OCI-LY1 (cell line): Measurements from ENCODE around the gene DUSP5.

ENCODE experiments used
- H2AFZ ChIP-seq: fragments of 200-600 bp; sonication (generic), shearing (Covaris generic); 2 replicates; pipeline ENCODE4 v1.6.0; 2014; ENCODE audit warnings: antibody characterized with exemption, mild to moderate bottlenecking, low read length
- H3F3A ChIP-seq: fragments of 200-600 bp; sonication (generic), shearing (Covaris generic); 2 replicates; pipeline ENCODE4 v1.6.0; 2014; ENCODE audit warnings: mild to moderate bottlenecking, antibody characterized with exemption, low read length, moderate library complexity; ENCODE audit not compliant: insufficient read depth
- H3K27ac ChIP-seq: fragments of 200-600 bp; sonication (generic); 2 replicates; pipeline ENCODE4 v1.5.1; 2014; ENCODE audit warnings: low read length, mixed run types, mild to moderate bottlenecking, low read depth; ENCODE audit not compliant: poor library complexity, severe bottlenecking
- H3K27me3 ChIP-seq: fragments of 200-600 bp; sonication (generic); 2 replicates; pipeline ENCODE4 v1.6.0; 2014; ENCODE audit warnings: antibody characterized with exemption, mild to moderate bottlenecking, low read length, moderate library complexity; ENCODE audit not compliant: insufficient read depth
- H3K36me3 ChIP-seq: fragments of 200-600 bp; sonication (generic); 2 replicates; pipeline ENCODE4 v1.6.1; 2014; ENCODE audit warnings: mild to moderate bottlenecking, antibody characterized with exemption, low read length, moderate library complexity, mixed read lengths; ENCODE audit not compliant: insufficient read depth
- H3K4me1 ChIP-seq: fragments of 200-600 bp; sonication (generic); 2 replicates; pipeline ENCODE4 v1.5.1; 2014; ENCODE audit warnings: mild to moderate bottlenecking, low read length, moderate library complexity; ENCODE audit not compliant: insufficient read depth, severe bottlenecking
- H3K4me2 ChIP-seq: fragments of 200-600 bp; sonication (generic), shearing (Covaris generic); 2 replicates; pipeline ENCODE4 v1.6.1; 2014; ENCODE audit warnings: low read length
- H3K4me3 ChIP-seq: fragments of 200-600 bp; sonication (generic); 2 replicates; pipeline ENCODE4 v1.5.1; 2014; ENCODE audit warnings: low read length, low read depth, mild to moderate bottlenecking, mixed read lengths; ENCODE audit not compliant: poor library complexity, severe bottlenecking
- H3K79me2 ChIP-seq: fragments of 200-600 bp; shearing (Covaris generic); 2 replicates; pipeline ENCODE4 v1.6.1; 2016; ENCODE audit warnings: mixed run types, low read length, mixed read lengths; ENCODE audit not compliant: insufficient read depth
- H3K9ac ChIP-seq: fragments of 200-600 bp; sonication (generic), shearing (Covaris generic); 2 replicates; pipeline ENCODE4 v1.6.1; 2014; ENCODE audit warnings: mild to moderate bottlenecking, low read length, mixed read lengths
- H3K9me2 ChIP-seq: fragments of 200-600 bp; sonication (generic), shearing (Covaris generic); 2 replicates; pipeline ENCODE4 v1.6.1; 2014; ENCODE audit warnings: low read depth, mild to moderate bottlenecking, low read length, mixed read lengths
- H3K9me3 ChIP-seq: fragments of 200-600 bp; shearing (Covaris generic); 2 replicates; pipeline ENCODE4 v1.6.1; 2014; ENCODE audit warnings: low read length, mixed read lengths
- H4K20me1 ChIP-seq: fragments of 200-600 bp; sonication (generic), shearing (Covaris generic); 2 replicates; pipeline ENCODE4 v1.6.0; 2016; ENCODE audit warnings: mild to moderate bottlenecking, low read length; ENCODE audit not compliant: insufficient read depth
- EZH2 ChIP-seq: fragments of 200-600 bp; sonication (generic), shearing (Covaris generic); IDR thresholded peaks from 2 replicates; pipeline ENCODE4 v1.8.0; 2017; ENCODE audit warnings: borderline replicate concordance, mixed run types, mild to moderate bottlenecking, antibody characterized with exemption, low read length, moderate library complexity, mixed read lengths
- TF ChIP-seq, protein P1 (sequence below): fragments of 200-600 bp; sonication (generic), shearing (Covaris generic); IDR thresholded peaks from 2 replicates; pipeline ENCODE4 v1.5.1; 2017; ENCODE audit warnings: mild to moderate bottlenecking, antibody characterized with exemption, low read length, moderate library complexity, mixed read lengths

The DUSP5 gene

DNA sequence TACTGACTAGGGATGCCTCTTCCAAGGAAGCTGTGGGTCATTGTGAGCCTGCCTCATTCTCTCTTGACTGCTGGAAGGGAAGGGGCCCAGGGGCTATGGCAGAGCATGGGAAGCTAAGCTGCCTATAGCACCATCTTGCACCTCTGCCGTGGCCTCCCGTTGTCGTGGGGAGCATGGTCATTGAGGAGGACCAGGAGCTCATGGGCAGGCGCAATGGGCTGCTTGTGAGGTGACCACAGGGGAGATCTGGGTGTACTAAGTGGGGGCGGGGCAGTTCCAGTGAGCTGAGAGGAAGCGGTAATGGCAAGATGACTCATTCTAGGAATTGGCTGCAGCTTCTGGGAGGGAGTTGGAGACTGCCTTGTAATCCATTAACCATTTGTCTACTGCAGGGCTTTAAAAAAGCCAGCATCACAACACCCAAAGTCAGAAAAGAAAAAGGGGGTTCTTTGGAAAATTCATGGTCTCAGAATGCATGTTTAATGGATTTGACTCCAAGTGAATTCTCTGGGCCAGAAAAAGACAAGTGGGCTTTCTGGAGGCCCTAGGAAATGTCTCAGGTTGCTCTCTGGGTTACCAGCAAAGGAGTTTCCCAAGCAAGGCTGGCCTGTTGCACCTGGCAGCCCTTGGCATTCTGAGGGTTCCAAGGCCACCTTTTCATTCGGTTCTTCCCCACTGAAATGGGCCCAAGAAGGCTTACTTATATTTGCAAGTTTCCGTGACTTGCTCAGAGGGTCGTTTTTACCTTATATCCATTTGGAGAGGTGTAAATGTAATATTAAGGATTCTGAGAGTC lies 3.6 kb downstream of the DUSP5 start:
- Histone ChIP-seq H3F3A (no peaks in the 10 kb centered on the region), H3K36me3 (peaks cover 30% of the 10 kb centered on the region), H3K4me2 (no peak overlapping the region), H3K9me3 (no peaks in the 10 kb centered on the region), H3K79me2 (no peaks in the 10 kb centered on the region), H3K27me3 (peaks cover 10% of the 10 kb centered on the region; the same call in 1 of the 2 replicates), H3K9ac (no peak overlapping the region), H3K27ac (no peak overlapping the region), H3K9me2 (no peaks in the 10 kb centered on the region), H2AFZ (no peak overlapping the region), H3K4me3 (no peak overlapping the region), H3K4me1 (peaks cover 47% of the 10 kb centered on the region), H4K20me1 (no peaks in the 10 kb centered on the region)
- no peak for TF ChIP-seq EZH2
- TF ChIP-seq, protein P1, sequence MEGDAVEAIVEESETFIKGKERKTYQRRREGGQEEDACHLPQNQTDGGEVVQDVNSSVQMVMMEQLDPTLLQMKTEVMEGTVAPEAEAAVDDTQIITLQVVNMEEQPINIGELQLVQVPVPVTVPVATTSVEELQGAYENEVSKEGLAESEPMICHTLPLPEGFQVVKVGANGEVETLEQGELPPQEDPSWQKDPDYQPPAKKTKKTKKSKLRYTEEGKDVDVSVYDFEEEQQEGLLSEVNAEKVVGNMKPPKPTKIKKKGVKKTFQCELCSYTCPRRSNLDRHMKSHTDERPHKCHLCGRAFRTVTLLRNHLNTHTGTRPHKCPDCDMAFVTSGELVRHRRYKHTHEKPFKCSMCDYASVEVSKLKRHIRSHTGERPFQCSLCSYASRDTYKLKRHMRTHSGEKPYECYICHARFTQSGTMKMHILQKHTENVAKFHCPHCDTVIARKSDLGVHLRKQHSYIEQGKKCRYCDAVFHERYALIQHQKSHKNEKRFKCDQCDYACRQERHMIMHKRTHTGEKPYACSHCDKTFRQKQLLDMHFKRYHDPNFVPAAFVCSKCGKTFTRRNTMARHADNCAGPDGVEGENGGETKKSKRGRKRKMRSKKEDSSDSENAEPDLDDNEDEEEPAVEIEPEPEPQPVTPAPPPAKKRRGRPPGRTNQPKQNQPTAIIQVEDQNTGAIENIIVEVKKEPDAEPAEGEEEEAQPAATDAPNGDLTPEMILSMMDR: no peak

DNA sequence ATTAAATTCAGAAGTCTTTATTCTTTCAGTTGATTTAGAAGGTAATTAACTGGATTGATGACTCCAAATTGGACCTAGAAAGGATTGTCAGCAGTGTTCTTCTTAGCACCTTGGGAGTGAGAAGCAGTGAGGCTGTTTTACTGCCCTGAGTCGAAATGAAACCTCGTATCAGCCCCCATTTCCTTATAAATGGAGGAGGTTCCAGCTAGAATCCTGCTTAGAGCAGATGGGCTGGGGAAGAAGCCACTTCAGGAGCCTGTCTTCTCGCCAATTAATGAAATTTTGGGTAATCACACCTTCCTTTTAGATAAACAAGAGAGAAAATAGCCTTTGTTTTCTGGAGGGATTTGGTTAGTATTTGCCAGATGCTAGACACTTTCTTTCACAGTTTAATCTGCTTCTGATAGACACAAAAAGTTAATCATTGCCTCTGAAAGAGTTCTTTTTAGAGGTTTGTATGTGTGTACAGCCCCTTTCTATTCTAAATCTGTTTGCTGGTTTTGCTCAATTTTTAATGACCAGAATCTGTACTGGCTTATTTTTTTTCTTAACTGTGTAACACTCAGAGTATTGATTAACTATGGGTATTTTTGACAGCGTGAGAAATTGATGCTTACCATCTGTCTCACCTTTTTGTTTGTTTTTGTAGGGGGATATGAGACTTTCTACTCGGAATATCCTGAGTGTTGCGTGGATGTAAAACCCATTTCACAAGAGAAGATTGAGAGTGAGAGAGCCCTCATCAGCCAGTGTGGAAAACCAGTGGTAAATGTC lies 4.6 kb downstream of the DUSP5 start:
- H3K9ac ChIP-seq: no peak overlapping the region
- H3K4me2 ChIP-seq: no peak overlapping the region
- H3K4me1 ChIP-seq: peaks cover 39% of the 10 kb centered on the region
- TF ChIP-seq, protein P1: no peak
- TF ChIP-seq EZH2: no peak
- H3K79me2 ChIP-seq: no peaks in the 10 kb centered on the region
- peaks cover 39% of the 10 kb centered on the region for H3K36me3 ChIP-seq
- peaks cover 10% of the 10 kb centered on the region; the same call in 1 of the 2 replicates for H3K27me3 ChIP-seq
- no peaks in the 10 kb centered on the region for H3K9me2 ChIP-seq
- no peaks in the 10 kb centered on the region for H4K20me1 ChIP-seq
- H3F3A ChIP-seq: no peaks in the 10 kb centered on the region
- H3K9me3 ChIP-seq: no peaks in the 10 kb centered on the region
- H2AFZ ChIP-seq: no peak overlapping the region
- H3K4me3 ChIP-seq: no peak overlapping the region
- H3K27ac ChIP-seq: no peak overlapping the region

DNA sequence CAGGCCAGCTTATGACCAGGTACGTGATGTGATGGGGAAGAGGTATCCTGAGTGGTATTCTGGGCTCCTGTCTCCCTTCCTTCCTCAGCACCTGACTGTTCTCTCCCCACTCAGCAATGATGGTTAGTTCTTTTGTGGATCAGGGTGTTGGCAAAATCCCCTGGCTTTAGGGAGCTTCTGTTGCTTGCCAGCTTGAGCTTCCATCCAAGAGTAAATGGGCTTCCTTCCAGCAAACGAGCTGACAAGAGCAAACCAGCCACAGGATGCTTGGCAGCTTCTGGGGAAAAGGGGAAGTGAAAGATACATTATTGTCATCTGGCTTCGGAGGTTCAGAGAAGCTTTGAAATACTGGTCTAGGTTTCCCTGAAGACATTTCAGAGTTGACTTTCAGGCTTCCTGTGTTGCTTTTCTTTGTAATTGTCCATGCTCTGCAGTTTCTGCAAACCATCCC lies 5.2 kb downstream of the DUSP5 start:
- H3K9ac ChIP-seq: no peak overlapping the region
- H3K27me3 ChIP-seq: peaks cover 10% of the 10 kb centered on the region; the same call in 1 of the 2 replicates
- peaks cover 45% of the 10 kb centered on the region for H3K36me3 ChIP-seq
- no peaks in the 10 kb centered on the region for H3K9me3 ChIP-seq
- no peak for TF ChIP-seq EZH2
- TF ChIP-seq, protein P1: no peak
- no peaks in the 10 kb centered on the region for H3K79me2 ChIP-seq
- H4K20me1 ChIP-seq: no peaks in the 10 kb centered on the region
- H3K4me3 ChIP-seq: no peak overlapping the region
- no peak overlapping the region for H3K27ac ChIP-seq
- peaks cover 39% of the 10 kb centered on the region for H3K4me1 ChIP-seq
- H3K4me2 ChIP-seq: no peak overlapping the region
- H3K9me2 ChIP-seq: no peaks in the 10 kb centered on the region
- no peaks in the 10 kb centered on the region for H3F3A ChIP-seq
- H2AFZ ChIP-seq: no peak overlapping the region
